Cardiac septum (tissue), 1 donor: ENCODE data around the gene XRCC5. TPM values are rescaled to one million over a fixed set of nuclear protein-coding genes. Genes with fewer than 3 reads are reported as not detected.

ENCODE experiments used
- DNase-seq: peaks from one replicate; pipeline ENCODE4 v3.0.0-alpha.2; 2020; ENCODE audit warnings: low spot score
- intact Hi-C: fragments of 100-400 bp; cut with DNase I; formaldehyde crosslinking; loops from one replicate; pipeline ENCODE4 v1.14.0; 2022
- total RNA-seq: library from RNA; stranded (reverse); fragmentation: NEBNext Ultra II Directional; extraction: Animal tissue kit (Norgen Biotek cat#: 25700); gene quantifications from one replicate; pipeline ENCODE4 v1.2.1, GENCODE V29; 2021
- donor health status: DM: no; HTN: no; CAD: no.

XRCC5 gene
- total RNA-seq, 1 donor from 2014 or later = 107 TPM

GRCh38 chr2:216083464-216084281 lies 25.5 kb upstream of the XRCC5 start:
- intact Hi-C loops = no loop called here
- DNase-seq = no peak

DNA sequence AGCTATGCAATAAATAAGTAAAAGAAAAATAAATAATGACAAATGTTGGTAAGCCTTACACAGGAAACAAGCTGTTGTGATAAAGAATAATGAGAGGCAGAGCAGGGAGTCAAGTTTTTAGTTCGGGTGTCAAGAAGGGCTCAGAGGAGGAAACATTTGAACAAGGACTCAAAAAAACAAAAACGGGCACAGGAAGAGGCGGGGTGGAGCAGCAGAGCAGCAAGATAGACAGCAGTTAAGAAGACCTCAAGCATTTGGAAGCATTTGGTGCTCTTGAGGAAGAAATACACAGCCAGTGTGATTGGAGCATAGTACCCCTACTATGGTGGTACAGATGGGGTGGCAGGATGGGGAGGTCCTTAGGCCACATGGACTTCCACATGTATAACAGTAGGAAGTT lies 24.6 kb upstream of the XRCC5 start:
- DNase-seq = no peak
- intact Hi-C loops = no loop called here

DNA sequence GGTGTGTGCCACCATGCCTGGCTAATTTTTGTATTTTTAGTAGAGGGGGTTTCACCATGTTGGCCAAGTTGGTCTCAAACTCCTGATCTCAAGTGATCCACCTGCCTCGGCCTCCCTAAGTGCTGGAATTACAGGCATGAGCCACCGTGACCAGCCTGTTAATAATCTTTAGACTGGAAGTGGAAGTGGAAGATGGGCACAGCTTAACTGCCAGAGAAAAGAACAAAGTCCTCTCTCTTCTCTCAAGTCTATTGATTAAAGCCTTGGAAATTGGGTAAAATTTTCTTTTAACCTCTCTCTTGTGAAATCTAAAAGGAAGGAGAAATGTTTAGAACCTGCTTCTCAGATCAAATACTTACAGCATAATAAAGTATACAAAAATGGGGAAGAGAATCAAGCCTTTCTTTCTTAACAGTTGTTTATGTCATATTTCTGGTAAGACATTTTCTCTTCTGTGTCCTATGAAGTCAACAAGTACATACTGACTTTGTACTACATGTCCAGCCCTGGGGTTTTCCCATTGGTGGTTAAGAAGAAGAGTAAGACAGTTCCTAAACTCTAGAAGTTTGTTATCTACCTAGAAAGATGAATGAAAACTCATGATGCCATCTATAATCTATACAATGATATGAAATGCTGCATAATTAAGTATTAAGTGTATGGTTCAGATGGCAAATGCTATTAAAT lies 22.8 kb upstream of the XRCC5 start:
- intact Hi-C loops = no loop called here
- no peak for DNase-seq

DNA sequence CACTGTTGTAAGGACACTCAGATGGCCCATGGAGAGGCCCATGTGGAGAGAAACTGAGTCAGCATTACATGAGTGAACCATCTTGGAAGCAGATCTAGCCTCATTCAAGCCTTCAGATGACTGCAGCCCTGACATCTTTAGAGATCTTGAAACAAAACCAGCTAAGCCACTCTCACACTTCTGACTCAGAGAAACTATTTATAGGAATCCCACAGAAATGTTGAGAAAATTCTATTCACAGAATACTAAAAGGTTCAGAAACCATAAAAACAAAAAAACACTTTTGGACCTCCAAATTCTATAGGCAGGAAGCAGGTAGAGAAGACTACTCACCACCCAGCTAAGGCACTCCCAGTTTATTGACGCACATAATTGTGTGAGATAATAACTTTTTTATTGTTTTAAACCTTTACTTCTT lies 18.8 kb upstream of the XRCC5 start:
- intact Hi-C loops = no loop called here
- DNase-seq = no peak

DNA sequence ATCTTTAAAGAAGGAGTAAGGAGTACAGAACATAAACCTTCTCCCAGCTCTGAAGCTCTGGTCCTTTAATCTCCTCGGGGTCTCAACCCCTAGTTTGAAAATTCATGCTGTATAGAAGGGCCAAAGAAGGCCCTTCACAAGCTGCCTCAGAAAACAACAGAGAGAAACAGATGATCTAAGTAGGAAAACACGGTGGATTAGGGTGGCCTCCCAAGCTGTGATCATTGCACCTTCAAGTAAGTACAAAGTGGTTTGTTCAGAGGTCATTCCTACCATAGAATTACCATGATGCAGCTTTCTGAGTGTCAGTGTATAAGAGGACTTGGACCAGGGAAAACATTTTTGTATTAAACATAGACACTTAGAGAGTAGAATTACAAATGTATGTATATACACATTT lies 16.5 kb upstream of the XRCC5 start:
- intact Hi-C loops = no loop called here

DNA sequence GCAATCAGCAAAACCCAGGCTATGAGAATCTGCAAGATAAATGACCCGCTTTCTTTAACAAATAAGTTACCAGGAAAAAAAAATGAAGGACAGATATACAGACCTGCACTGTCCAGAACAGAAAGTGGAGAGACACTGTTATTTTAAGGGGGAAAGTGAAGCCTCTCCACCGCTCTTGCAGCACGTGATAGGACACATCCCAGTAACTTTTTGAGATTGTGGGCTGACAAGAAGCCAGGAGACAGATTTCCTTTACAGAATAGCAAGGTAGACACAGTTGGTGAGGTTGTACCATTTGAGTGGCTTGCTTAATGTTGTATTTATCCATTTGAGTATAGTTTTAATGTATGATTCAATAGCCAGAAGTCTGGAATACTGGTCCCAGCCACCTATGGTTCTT lies 14.4 kb upstream of the XRCC5 start:
- no peak for DNase-seq

More for the DNA sequence above, 16.5 kb upstream of the XRCC5 start:
- no peak for DNase-seq

GRCh38 chr2:216098421-216099334 lies 10.5 kb upstream of the XRCC5 start:
- no peak for DNase-seq
- intact Hi-C loops = no loop called here

More for the DNA sequence above, 14.4 kb upstream of the XRCC5 start:
- intact Hi-C loops = no loop called here

DNA sequence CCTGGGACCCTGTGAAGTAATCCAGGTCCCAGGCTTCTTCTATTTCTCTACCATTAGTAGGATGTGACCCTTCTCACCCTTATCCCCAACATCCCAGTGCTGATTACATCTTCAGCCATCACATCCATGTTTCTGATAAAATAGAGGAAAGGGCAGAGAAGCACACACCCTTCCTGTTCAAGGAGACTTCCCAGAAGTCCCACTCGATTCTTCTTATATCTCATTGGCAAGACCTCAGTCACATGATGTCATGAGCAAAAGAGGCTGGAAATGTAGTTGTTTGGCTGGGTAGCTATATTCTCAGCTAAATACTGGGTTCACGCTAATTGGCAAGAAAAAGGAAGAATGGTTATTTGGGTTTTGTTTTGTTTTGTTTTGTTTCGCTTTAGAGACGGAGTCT lies 8.0 kb upstream of the XRCC5 start:
- intact Hi-C loops = no loop called here
- DNase-seq = no peak

GRCh38 chr2:216103213-216103612 lies 5.9 kb upstream of the XRCC5 start:
- DNase-seq = no peak
- intact Hi-C loops = no loop called here

- no peak for DNase-seq
- intact Hi-C loops = no loop called here
Observed at GRCh38 chr2:216104691-216105090, 4.5 kb upstream of the XRCC5 start.

GRCh38 chr2:216107320-216107719 lies 1.8 kb upstream of the XRCC5 start:
- no peak for DNase-seq
- intact Hi-C loops = no loop called here

GRCh38 chr2:216107760-216108159 lies 1.4 kb upstream of the XRCC5 start:
- DNase-seq = no peak
- intact Hi-C loops = no loop called here

DNA sequence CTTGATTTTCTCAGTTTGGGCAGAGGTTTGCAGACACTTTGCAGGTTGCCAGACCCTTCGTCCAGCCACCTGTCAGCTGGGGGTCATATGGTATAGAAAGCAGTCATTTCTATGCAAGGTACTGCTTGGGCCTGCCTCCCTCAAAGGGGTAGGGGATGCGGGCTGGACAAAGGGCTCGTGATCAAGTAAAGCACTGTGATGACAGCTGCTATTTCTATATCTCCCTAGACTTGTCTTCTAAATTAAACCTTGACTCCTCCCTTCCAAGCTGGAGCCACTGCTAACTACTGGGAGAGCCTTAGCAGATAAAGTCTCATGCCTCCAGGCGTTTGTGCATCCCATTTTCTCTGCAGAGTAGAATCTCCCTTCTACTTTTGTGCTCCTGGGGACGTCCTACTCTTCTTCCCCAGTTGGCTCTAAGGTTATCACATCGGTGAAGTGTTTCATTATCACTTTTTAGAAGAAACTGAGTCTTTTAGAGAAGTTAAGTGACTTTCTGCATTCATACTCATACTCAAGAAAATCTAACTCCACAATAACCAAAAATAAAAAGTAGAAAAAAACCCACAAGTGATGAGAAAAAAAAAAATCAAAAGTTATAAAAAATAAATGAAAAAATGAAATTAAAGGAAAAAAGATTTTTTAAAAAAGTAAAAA lies 710 bp upstream of the XRCC5 start:
- intact Hi-C loops = no loop called here

DNA sequence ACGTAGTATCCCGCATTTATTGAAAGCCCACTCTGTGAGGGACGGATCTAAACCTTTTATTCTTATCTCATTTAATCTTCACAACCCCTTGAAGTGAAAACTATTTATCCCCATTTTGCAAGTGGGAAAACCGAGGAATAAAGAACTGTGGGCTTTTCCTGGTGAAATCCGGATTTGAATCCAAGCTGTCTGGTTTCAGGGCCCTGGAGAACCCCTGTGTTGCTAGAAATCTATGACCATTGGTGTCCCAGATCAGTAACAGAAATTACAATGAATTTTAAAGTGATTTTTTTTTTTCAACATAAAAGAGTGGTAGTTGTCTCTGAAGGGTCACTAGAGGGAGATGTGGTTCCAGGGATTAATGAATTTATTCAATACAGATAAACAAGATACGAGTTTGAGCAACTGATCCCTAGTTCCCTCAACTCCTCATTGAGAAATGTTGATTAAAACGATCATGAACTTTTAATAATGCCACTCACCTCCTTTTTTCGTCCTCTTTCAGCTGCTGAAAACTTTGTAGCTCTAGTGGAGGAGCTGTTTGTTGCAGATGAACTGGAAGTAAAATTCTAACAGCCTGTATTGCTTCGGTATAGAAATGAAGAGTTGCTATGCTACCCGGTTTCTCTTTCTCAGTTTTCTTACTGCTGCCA lies 940 bp downstream of the XRCC5 start:
- DNase-seq = no peak
- intact Hi-C loops = no loop called here

More for the DNA sequence above, 710 bp upstream of the XRCC5 start:
- no peak for DNase-seq

GRCh38 chr2:216110620-216111019 lies 1.5 kb downstream of the XRCC5 start:
- intact Hi-C loops = no loop called here
- no peak for DNase-seq

- DNase-seq = no peak
- intact Hi-C loops = no loop called here
Observed at GRCh38 chr2:216111122-216111521, 2.0 kb downstream of the XRCC5 start.

DNA sequence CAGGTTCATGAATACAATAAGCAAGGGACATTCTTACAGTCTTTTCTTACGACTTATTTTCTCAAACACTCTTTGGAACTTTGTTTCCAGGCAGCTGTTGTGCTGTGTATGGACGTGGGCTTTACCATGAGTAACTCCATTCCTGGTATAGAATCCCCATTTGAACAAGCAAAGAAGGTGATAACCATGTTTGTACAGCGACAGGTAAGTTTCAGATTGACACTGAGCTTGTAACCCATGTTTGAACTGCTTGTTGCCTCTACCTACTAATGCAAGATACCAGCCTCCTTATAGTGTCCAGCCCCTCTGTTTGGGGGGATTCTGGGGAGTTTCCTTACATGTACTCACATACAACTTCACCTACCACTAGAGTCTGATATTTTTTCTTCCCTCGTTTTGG lies 3.8 kb downstream of the XRCC5 start:
- intact Hi-C loops = no loop called here
- DNase-seq = no peak

GRCh38 chr2:216113572-216113971 lies 4.4 kb downstream of the XRCC5 start:
- intact Hi-C loops = no loop called here
- DNase-seq = no peak

GRCh38 chr2:216114382-216114713 lies 5.2 kb downstream of the XRCC5 start:
- intact Hi-C loops = no loop called here
- no peak for DNase-seq
